Astrocyte of the cerebellum (primary cell): Measurements from ENCODE around the gene FBXL20.
"Not testable (repeated sequence)": the region's sequence is repeated elsewhere in the genome, so short reads cannot be mapped to it uniquely, and the experiment has no call there.

Experiments
- DNase-seq: peaks from one replicate; pipeline ENCODE4 v3.0.0-alpha.2; 2011; ENCODE audit warnings: low read depth
- H3K4me3 ChIP-seq: 2 replicates; pipeline ENCODE4 v1.5.1; 2011; ENCODE audit warnings: mild to moderate bottlenecking, low read depth, low read length, moderate library complexity
- CTCF ChIP-seq: IDR thresholded peaks from 2 replicates; pipeline ENCODE4 v1.5.1; 2012; ENCODE audit warnings: low read length, low read depth, moderate library complexity, mild to moderate bottlenecking; ENCODE audit errors: missing control alignments
- in situ Hi-C: cut with HindIII; loops from 2 replicates; pipeline ENCODE4 v1.10.0; 2017; ENCODE audit warnings: low sequenced_read_pairs

Gene FBXL20

GRCh38 chr17:39261286-39261685, 140.1 kb downstream of the FBXL20 start:
- no peak for DNase-seq
- in situ Hi-C loops = no loop called here
- peak; percentile 19 for TF ChIP-seq CTCF
- no peak overlapping the region for H3K4me3 ChIP-seq

- no peak overlapping the region for H3K4me3 ChIP-seq
- no peak for DNase-seq
- TF ChIP-seq CTCF = no peak
- in situ Hi-C loops = no loop called here
Measured at GRCh38 chr17:39252788-39253460, 148.5 kb downstream of the FBXL20 start.

- no peak for TF ChIP-seq CTCF
- no peak overlapping the region for H3K4me3 ChIP-seq
- DNase-seq = no peak
- in situ Hi-C loops = no loop called here
Measured at GRCh38 chr17:39251997-39252396, 149.4 kb downstream of the FBXL20 start.

- in situ Hi-C loops, DNase-seq, H3K4me3 ChIP-seq: not testable (repeated sequence)
Measured at GRCh38 chr17:39250076-39250475, 151.3 kb downstream of the FBXL20 start.

- in situ Hi-C loops = no loop called here
- DNase-seq = no peak
- H3K4me3 ChIP-seq = no peak overlapping the region
- peak; percentile 13 for TF ChIP-seq CTCF
Measured at GRCh38 chr17:39246274-39246673, 155.2 kb downstream of the FBXL20 start.

GRCh38 chr17:39244600-39245570, 156.5 kb downstream of the FBXL20 start:
- TF ChIP-seq CTCF = peak; percentile 96
- DNase-seq = peak; percentile 70
- in situ Hi-C loops = no loop called here
- no peak overlapping the region for H3K4me3 ChIP-seq

GRCh38 chr17:39244016-39244599, 157.3 kb downstream of the FBXL20 start:
- TF ChIP-seq CTCF = no peak
- DNase-seq = no peak
- no peak overlapping the region for H3K4me3 ChIP-seq
- in situ Hi-C loops = no loop called here
